WERI-Rb-1 (cell line): ENCODE data around the gene ERCC6L2.

Experiments
- DNase-seq: peaks from one replicate; pipeline ENCODE4 v3.0.0-alpha.2; 2020
- H3K27ac ChIP-seq: fragments of 250-450 bp; sonication (Bioruptor Pico); 2 replicates; pipeline ENCODE4 v1.5.1; 2020; ENCODE audit warnings: mild to moderate bottlenecking, moderate library complexity
- H3K27me3 ChIP-seq: fragments of 250-450 bp; sonication (Bioruptor Pico); 2 replicates; pipeline ENCODE4 v1.5.1; 2021; ENCODE audit warnings: mild to moderate bottlenecking, low read depth, moderate library complexity; ENCODE audit not compliant: insufficient read depth, severe bottlenecking
- H3K36me3 ChIP-seq: fragments of 250-450 bp; sonication (Bioruptor Pico); 2 replicates; pipeline ENCODE4 v1.5.1; 2020; ENCODE audit warnings: mild to moderate bottlenecking, moderate library complexity
- H3K4me3 ChIP-seq: 2 replicates; pipeline ENCODE4 v1.5.1; 2011; ENCODE audit warnings: low read depth, mild to moderate bottlenecking, control low read depth, low read length
- H3K9me3 ChIP-seq: fragments of 250-450 bp; sonication (Bioruptor Pico); 2 replicates; pipeline ENCODE4 v1.5.1; 2021; ENCODE audit warnings: mild to moderate bottlenecking, moderate library complexity; ENCODE audit not compliant: severe bottlenecking
- CTCF ChIP-seq: IDR thresholded peaks from 2 replicates; pipeline ENCODE4 v1.5.1; 2011; ENCODE audit warnings: low read depth, mild to moderate bottlenecking, control low read depth, inconsistent platforms, low read length

The ERCC6L2 gene

DNA sequence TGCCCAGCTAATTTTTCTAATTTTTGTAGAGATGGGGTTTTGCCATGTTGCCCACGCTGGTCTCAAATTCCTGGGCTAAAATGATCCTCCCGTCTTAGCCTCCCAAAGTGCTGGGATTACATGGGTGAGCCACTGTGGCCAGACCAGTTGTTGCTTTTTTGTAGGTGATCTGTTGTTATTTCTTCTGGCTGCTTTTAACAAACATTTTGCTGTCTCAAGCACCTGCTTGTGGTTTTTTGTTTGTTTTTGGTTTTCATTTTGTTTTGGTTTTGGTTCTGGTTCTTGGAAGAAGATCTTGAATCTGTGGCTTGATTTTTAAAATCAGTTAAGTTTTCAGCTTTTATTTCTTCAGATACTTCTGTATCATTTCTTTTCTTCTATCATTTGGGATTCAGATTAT, 21.1 kb downstream of the ERCC6L2 start:
- no peak for TF ChIP-seq CTCF
- no peak overlapping the region for H3K27ac ChIP-seq
- H3K4me3 ChIP-seq = no peak overlapping the region

DNA sequence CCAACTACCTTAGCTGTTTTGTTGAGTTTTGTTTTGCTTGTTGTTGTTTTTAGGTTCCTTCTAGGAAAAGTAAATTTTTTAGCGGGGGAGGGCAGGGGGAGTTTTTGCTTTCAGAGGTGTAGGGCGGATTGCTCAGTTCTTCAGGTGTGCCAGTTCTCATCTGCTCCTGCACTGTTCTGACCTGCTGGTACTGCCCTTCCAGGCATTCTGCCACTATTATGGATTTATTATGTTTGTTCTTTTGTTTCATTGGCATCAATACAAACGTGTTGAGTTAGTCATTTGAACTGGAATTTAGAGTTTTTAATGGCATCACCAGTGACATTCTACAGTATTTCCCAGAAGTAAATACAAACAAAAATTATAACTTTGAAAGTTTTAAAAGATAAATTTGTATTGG, 26.0 kb downstream of the ERCC6L2 start:
- no peaks in the 10 kb centered on the region for H3K27me3 ChIP-seq
- no peak overlapping the region for H3K27ac ChIP-seq
- no peaks in the 10 kb centered on the region; the same call in 1 of the 2 replicates for H3K36me3 ChIP-seq
- TF ChIP-seq CTCF = no peak
- H3K9me3 ChIP-seq = no peaks in the 10 kb centered on the region
- no peak overlapping the region for H3K4me3 ChIP-seq
- no peak for DNase-seq

More for the DNA sequence above, 21.1 kb downstream of the ERCC6L2 start:
- Histone ChIP-seq H3K27me3 (no peaks in the 10 kb centered on the region), H3K9me3 (no peaks in the 10 kb centered on the region), H3K36me3 (peaks cover 3% of the 10 kb centered on the region; the same call in 1 of the 2 replicates)
- no peak for DNase-seq

DNA sequence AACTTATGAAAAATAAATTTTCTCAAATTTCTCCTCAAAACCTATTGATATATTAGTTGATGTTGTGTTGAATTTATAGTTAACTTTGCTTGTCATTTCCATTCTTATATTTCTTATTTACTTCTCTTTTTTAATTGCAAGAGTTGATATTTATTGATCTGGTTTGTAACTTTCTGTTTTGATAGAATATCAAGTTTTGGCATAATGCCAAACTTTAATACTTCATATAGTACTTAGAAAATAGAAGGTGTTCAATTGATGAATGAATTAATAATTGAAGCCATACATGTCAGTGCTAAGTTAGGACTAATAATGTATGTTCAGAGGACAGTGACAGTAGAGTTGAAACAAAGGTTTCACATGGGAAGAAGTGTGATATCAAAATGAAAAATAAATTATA, 27.9 kb downstream of the ERCC6L2 start:
- no peak for TF ChIP-seq CTCF
- Histone ChIP-seq H3K4me3 (no peak overlapping the region), H3K9me3 (no peaks in the 10 kb centered on the region), H3K27me3 (no peaks in the 10 kb centered on the region), H3K27ac (no peak overlapping the region), H3K36me3 (peaks cover 6% of the 10 kb centered on the region)
- DNase-seq = no peak

- Histone ChIP-seq H3K27ac (no peak overlapping the region), H3K27me3 (no peaks in the 10 kb centered on the region), H3K36me3 (peaks cover 14% of the 10 kb centered on the region), H3K4me3 (no peak overlapping the region), H3K9me3 (no peaks in the 10 kb centered on the region)
- peak; percentile 56 for TF ChIP-seq CTCF
- DNase-seq = no peak
Measured at GRCh38 chr9:95907794-95908193, 32.3 kb downstream of the ERCC6L2 start.

GRCh38 chr9:95910023-95910707, 34.7 kb downstream of the ERCC6L2 start:
- H3K27me3 ChIP-seq = no peaks in the 10 kb centered on the region
- H3K4me3 ChIP-seq = no peak overlapping the region

More at GRCh38 chr9:95910023-95910707, 34.7 kb downstream of the ERCC6L2 start:
- DNase-seq = no peak
- no peaks in the 10 kb centered on the region for H3K9me3 ChIP-seq
- H3K36me3 ChIP-seq = peaks cover 14% of the 10 kb centered on the region
- TF ChIP-seq CTCF = no peak
- H3K27ac ChIP-seq = no peak overlapping the region
